ENCODE measurements around the gene PPP6R2.
"Not testable (repeated sequence)": the region's sequence is repeated elsewhere in the genome, so short reads cannot be mapped to it uniquely, and the experiment has no call there.

PPP6R2 gene

GRCh38 chr22:50396751-50397370 lies 53.7 kb downstream of the PPP6R2 start:
- Histone ChIP-seq H3K4me3 (ENCODE audit: low read length) (no peak overlapping the region), H3K36me3 (ENCODE audit: insufficient read depth, low read length) (peaks cover 43% of the 10 kb centered on the region), H3K9ac (ENCODE audit: low read depth, low read length) (no peak overlapping the region), H3K4me1 (ENCODE audit: insufficient read depth, low read length) (no peaks in the 10 kb centered on the region; the same call in 1 of the 2 replicates), H3K27me3 (ENCODE audit: insufficient read depth, low read length) (no peaks in the 10 kb centered on the region), H3K27ac (ENCODE audit: low read depth, low read length) (no peak overlapping the region), H3K9me3 (ENCODE audit: insufficient read depth, low read depth, low read length) (no peaks in the 10 kb centered on the region)
- 68% methylated on average over 6 of the region's 6 CpGs for WGBS

GRCh38 chr22:50397371-50398060 lies 54.4 kb downstream of the PPP6R2 start:
- not testable (repeated sequence) for H3K9me3 ChIP-seq (ENCODE audit: insufficient read depth, low read depth, low read length); H3K27me3 ChIP-seq (ENCODE audit: insufficient read depth, low read length); H3K4me1 ChIP-seq (ENCODE audit: insufficient read depth, low read length); H3K4me3 ChIP-seq (ENCODE audit: low read length); H3K9ac ChIP-seq (ENCODE audit: low read depth, low read length); H3K27ac ChIP-seq (ENCODE audit: low read depth, low read length)
- H3K36me3 ChIP-seq (ENCODE audit: insufficient read depth, low read length), result peaks cover 42% of the 10 kb centered on the region
- 70% methylated on average over 3 of the region's 4 CpGs for WGBS

GRCh38 chr22:50398831-50399648 lies 55.9 kb downstream of the PPP6R2 start:
- Histone ChIP-seq H3K4me3 (ENCODE audit: low read length) (no peak overlapping the region), H3K36me3 (ENCODE audit: insufficient read depth, low read length) (peaks cover 33% of the 10 kb centered on the region), H3K27ac (ENCODE audit: low read depth, low read length) (peak overlapping the region; percentile 15), H3K27me3 (ENCODE audit: insufficient read depth, low read length) (no peaks in the 10 kb centered on the region), H3K9ac (ENCODE audit: low read depth, low read length) (no peak overlapping the region), H3K4me1 (ENCODE audit: insufficient read depth, low read length) (no peaks in the 10 kb centered on the region; the same call in 1 of the 2 replicates), H3K9me3 (ENCODE audit: insufficient read depth, low read depth, low read length) (no peaks in the 10 kb centered on the region)
- WGBS, result 92% methylated on average over 15 of the region's 15 CpGs

GRCh38 chr22:50399751-50400331 lies 56.7 kb downstream of the PPP6R2 start:
- WGBS, result 87% methylated on average over 8 of the region's 8 CpGs
- H3K27me3 ChIP-seq (ENCODE audit: insufficient read depth, low read length), result no peaks in the 10 kb centered on the region
- H3K4me1 ChIP-seq (ENCODE audit: insufficient read depth, low read length), result no peaks in the 10 kb centered on the region; the same call in 1 of the 2 replicates
- peak overlapping the region; percentile 15 for H3K27ac ChIP-seq (ENCODE audit: low read depth, low read length)
- H3K36me3 ChIP-seq (ENCODE audit: insufficient read depth, low read length), result peaks cover 29% of the 10 kb centered on the region
- H3K9ac ChIP-seq (ENCODE audit: low read depth, low read length), result no peak overlapping the region
- no peak overlapping the region for H3K4me3 ChIP-seq (ENCODE audit: low read length)
- H3K9me3 ChIP-seq (ENCODE audit: insufficient read depth, low read depth, low read length), result no peaks in the 10 kb centered on the region

GRCh38 chr22:50400406-50400805 lies 57.3 kb downstream of the PPP6R2 start:
- Histone ChIP-seq H3K4me1 (ENCODE audit: insufficient read depth, low read length) (no peaks in the 10 kb centered on the region; the same call in 1 of the 2 replicates), H3K9ac (ENCODE audit: low read depth, low read length) (no peak overlapping the region), H3K9me3 (ENCODE audit: insufficient read depth, low read depth, low read length) (no peaks in the 10 kb centered on the region), H3K27ac (ENCODE audit: low read depth, low read length) (no peak overlapping the region), H3K27me3 (ENCODE audit: insufficient read depth, low read length) (no peaks in the 10 kb centered on the region), H3K36me3 (ENCODE audit: insufficient read depth, low read length) (peaks cover 24% of the 10 kb centered on the region), H3K4me3 (ENCODE audit: low read length) (no peak overlapping the region)
- WGBS, result 92% methylated on average over 4 of the region's 4 CpGs

- WGBS, result 96% methylated on average over 5 of the region's 5 CpGs
- H3K4me1 ChIP-seq (ENCODE audit: insufficient read depth, low read length), result no peaks in the 10 kb centered on the region; the same call in 1 of the 2 replicates
Observed at GRCh38 chr22:50400931-50401330, 57.8 kb downstream of the PPP6R2 start.

GRCh38 chr22:50401907-50402306 lies 58.8 kb downstream of the PPP6R2 start:
- Histone ChIP-seq H3K27me3 (ENCODE audit: insufficient read depth, low read length) (no peaks in the 10 kb centered on the region), H3K4me1 (ENCODE audit: insufficient read depth, low read length) (no peaks in the 10 kb centered on the region; the same call in 1 of the 2 replicates), H3K36me3 (ENCODE audit: insufficient read depth, low read length) (peaks cover 26% of the 10 kb centered on the region), H3K9ac (ENCODE audit: low read depth, low read length) (no peak overlapping the region), H3K9me3 (ENCODE audit: insufficient read depth, low read depth, low read length) (no peaks in the 10 kb centered on the region), H3K4me3 (ENCODE audit: low read length) (no peak overlapping the region), H3K27ac (ENCODE audit: low read depth, low read length) (no peak overlapping the region)
- 98% methylated on average over 3 of the region's 4 CpGs for WGBS

More at GRCh38 chr22:50400931-50401330, 57.8 kb downstream of the PPP6R2 start:
- Histone ChIP-seq H3K9me3 (ENCODE audit: insufficient read depth, low read depth, low read length) (no peaks in the 10 kb centered on the region), H3K27ac (ENCODE audit: low read depth, low read length) (no peak overlapping the region), H3K27me3 (ENCODE audit: insufficient read depth, low read length) (no peaks in the 10 kb centered on the region), H3K4me3 (ENCODE audit: low read length) (no peak overlapping the region), H3K36me3 (ENCODE audit: insufficient read depth, low read length) (peaks cover 23% of the 10 kb centered on the region), H3K9ac (ENCODE audit: low read depth, low read length) (no peak overlapping the region)

GRCh38 chr22:50403701-50404101 lies 60.6 kb downstream of the PPP6R2 start:
- Histone ChIP-seq H3K4me3 (ENCODE audit: low read length) (no peak overlapping the region), H3K36me3 (ENCODE audit: insufficient read depth, low read length) (peaks cover 42% of the 10 kb centered on the region), H3K9me3 (ENCODE audit: insufficient read depth, low read depth, low read length) (no peaks in the 10 kb centered on the region), H3K4me1 (ENCODE audit: insufficient read depth, low read length) (no peaks in the 10 kb centered on the region), H3K9ac (ENCODE audit: low read depth, low read length) (no peak overlapping the region), H3K27ac (ENCODE audit: low read depth, low read length) (no peak overlapping the region), H3K27me3 (ENCODE audit: insufficient read depth, low read length) (no peaks in the 10 kb centered on the region)
- WGBS, result 95% methylated on average over 8 of the region's 8 CpGs

GRCh38 chr22:50406416-50407170 lies 63.5 kb downstream of the PPP6R2 start:
- no peak overlapping the region for H3K27ac ChIP-seq (ENCODE audit: low read depth, low read length)
- peaks cover 32% of the 10 kb centered on the region for H3K36me3 ChIP-seq (ENCODE audit: insufficient read depth, low read length)
- H3K9ac ChIP-seq (ENCODE audit: low read depth, low read length), result no peak overlapping the region
- H3K27me3 ChIP-seq (ENCODE audit: insufficient read depth, low read length), result no peaks in the 10 kb centered on the region
- WGBS, result 94% methylated on average over 25 of the region's 25 CpGs
- H3K4me3 ChIP-seq (ENCODE audit: low read length), result no peak overlapping the region
- no peaks in the 10 kb centered on the region for H3K4me1 ChIP-seq (ENCODE audit: insufficient read depth, low read length)
- H3K9me3 ChIP-seq (ENCODE audit: insufficient read depth, low read depth, low read length), result no peaks in the 10 kb centered on the region

GRCh38 chr22:50408311-50408710 lies 65.2 kb downstream of the PPP6R2 start:
- Histone ChIP-seq H3K36me3 (ENCODE audit: insufficient read depth, low read length) (peaks cover 34% of the 10 kb centered on the region), H3K27me3 (ENCODE audit: insufficient read depth, low read length) (no peaks in the 10 kb centered on the region), H3K4me3 (ENCODE audit: low read length) (no peak overlapping the region), H3K9ac (ENCODE audit: low read depth, low read length) (no peak overlapping the region), H3K27ac (ENCODE audit: low read depth, low read length) (no peak overlapping the region), H3K4me1 (ENCODE audit: insufficient read depth, low read length) (no peaks in the 10 kb centered on the region), H3K9me3 (ENCODE audit: insufficient read depth, low read depth, low read length) (no peaks in the 10 kb centered on the region)
- WGBS, result 96% methylated on average over 11 of the region's 13 CpGs
